Activated naive CD4-positive, alpha-beta T cell treated with anti-CD3 and anti-CD28 coated beads, Interleukin-2, amount 50 U/mL, for 16 hours (primary cell): ENCODE data around the gene CTDSPL.

Experiments
- DNase-seq: peaks from one replicate; pipeline ENCODE4 v3.0.0-alpha.2; 2020

CTDSPL gene

DNA sequence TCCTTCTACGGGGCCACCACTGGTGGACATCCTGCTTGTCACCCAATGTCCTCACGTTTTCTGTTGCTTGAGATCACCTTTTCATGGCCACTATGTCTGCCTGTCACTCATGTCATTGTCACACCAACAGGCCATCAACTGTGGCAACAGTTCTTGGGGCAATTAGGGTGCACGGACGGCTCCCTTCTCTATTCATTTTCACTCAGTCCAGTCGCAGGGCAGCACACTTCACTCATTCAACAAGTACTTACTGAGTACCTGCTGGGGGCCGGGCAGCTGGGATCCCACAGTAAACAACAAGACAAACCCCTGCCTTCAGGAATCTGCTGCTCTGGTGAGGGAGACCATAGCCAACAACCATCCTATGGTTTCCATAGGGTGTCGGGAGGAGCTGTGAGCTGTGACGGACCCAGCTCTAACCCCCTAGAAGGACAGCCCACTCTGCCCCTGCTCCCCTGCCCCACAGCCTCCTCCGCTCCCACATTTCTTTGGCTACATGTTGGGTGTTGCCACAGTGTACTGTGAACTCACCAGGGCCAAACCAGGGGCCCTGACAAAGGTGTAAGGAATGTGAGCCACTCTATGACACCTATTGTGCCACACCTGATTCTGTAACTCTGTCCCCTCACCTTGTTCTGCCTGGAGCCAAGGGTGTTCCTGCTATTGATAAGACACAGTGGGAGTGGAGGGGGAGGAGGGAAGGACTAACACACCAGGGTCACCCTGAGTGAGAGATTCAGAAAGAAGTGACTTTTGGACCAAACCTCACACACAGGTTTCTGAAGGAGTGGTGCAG lies 130.8 kb downstream of the CTDSPL start:
- DNase-seq = peak; percentile 4

DNA sequence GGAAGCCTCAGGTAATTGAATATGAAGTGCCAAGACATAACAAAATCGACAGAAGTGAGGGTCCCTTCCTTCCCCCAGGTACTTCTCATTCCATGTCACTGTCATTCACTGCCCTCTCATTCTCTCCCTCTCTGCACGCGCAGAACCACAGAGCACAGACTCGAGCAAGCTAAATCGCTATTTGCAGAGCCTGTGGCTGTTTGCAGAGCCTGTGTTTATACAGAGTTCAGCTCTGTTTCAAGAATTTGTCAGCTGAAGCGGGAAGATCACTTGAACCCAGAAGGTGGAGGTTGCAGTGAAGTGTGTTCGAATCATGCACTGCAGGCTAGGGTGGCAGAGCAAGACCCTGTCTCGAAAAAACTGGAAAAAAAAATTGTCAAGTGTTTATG lies 131.4 kb downstream of the CTDSPL start:
- peak; percentile 1 for DNase-seq

DNA sequence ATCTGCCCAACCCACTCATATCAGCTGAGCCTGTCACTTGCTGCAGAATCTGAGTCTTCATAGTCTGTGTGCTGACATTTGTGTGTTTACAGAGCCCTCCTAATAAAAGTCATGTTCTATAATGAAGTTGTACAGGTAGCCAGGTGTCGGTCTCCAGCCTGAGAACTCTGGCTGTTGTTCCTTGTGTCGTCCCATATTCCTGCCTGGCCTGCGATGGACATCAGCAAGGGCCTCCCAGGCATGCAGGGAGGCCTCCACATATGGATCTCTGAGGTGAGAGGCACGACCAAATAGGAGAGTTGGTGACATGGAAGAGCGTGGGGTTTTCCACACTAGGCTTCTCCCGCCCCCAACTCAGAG lies 131.8 kb downstream of the CTDSPL start:
- DNase-seq = no peak

DNA sequence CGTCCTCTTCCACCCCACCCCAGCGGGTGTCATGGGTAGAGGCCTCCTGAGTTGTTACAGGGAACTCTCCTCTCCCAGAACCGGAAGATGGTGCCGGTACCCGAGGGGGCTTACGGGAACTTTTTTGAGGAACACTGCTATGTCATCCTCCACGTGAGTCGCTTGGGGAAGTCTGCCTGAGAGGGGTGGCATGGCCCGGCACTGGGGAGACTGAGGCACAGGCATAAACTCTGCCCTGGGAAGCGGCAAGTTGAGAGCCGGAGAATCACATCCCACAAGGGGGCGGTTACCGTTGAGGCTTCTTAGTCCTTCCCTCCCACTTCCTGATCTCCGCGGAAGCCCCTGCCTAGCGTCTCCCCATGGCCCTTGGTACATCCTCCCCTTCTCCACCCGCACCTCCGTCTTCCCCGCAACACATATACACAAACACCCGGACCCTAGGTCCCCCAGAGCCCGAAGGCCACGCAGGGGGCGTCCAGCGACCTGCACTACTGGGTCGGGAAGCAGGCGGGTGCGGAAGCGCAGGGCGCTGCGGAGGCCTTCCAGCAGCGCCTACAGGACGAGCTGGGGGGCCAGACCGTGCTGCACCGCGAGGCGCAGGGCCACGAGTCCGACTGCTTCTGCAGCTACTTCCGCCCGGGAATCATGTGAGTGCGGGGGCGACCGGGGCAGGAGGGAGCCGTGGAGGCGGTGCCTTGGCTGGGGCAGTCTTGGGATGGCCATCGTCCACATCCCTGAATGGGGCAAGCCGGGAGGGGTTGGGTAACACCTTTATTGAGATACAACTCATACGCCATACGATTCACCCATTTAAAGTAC lies 132.3 kb downstream of the CTDSPL start:
- peak; percentile 76 for DNase-seq

DNA sequence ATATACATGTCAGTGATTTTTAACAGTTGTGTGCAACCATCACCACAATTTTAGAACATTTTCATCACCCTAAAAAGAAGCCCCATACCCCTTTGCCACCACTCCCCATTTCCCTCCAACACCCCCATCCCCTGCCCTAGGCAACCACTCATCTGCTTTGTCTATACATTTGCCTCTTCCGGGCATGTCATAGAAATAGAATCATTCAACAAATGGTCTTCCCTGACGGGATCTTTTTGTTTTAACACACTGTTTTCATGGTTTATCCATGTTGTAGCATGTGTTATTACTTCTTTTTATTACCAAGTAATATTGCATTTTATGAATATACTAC lies 132.9 kb downstream of the CTDSPL start:
- DNase-seq = no peak

DNA sequence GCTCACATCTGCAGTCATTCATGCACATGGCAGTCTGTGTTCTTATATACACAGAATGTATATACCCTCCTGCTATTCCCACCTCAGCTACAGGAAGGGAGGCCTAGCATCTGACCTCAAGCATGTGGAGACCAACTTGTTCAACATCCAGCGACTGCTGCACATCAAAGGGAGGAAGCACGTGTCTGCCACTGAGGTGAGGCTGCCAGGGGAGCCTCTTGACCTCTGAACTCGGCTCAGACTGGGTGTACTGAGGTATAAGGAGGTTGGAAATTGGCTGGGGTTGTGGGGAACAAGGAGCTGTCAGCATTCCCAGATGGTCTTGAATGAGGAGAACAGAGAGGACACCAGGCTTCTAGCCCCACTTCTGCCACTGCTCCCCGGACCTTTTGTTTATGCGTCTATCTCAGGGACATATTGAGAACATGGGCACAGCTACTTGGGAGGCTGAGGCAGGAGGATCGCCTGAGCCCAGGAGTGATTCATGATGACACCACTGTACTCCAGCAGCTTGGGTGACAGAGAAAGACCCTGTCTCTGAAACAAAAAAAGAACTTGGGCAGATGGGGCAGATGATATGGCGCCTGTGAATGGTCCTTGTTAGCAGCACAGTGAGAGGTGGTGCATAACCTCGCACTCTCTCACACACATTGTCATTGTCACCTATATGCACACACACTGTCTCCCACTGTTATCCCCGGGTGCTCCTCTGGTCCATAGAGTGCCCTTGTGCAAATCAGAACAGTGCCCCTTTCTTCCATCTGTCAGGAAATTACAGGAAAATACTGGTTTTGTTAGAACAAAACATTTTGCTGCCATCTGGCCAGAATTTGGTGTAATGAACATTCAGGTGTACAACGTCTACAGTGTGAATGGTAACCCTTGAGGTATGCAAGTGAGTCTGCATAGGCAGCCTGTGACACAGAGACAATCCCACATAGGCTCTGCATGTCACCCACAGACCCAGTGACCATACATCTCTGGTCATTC lies 134.3 kb downstream of the CTDSPL start:
- peak; percentile 6 for DNase-seq

DNA sequence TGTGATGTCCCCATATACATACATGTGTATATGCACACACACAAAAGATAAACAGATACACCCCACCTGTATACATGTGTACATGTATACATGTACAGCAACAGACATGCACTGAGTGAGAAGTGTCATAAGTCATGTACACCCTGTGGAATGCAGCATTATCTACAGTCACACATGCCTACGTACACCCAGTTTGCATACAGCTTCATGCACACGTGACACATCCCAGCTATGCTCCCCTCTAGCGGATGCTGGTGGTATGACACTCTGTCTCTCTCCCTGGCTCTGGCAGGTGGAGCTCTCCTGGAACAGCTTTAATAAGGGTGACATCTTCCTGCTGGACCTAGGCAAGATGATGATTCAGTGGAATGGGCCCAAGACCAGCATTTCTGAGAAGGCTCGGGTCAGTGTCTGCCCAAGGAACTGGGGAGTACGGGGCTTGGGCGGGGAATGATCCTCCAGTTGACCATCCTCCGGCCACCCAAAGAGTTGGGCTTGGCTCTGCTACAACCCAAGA lies 135.2 kb downstream of the CTDSPL start:
- peak; percentile 76 for DNase-seq

DNA sequence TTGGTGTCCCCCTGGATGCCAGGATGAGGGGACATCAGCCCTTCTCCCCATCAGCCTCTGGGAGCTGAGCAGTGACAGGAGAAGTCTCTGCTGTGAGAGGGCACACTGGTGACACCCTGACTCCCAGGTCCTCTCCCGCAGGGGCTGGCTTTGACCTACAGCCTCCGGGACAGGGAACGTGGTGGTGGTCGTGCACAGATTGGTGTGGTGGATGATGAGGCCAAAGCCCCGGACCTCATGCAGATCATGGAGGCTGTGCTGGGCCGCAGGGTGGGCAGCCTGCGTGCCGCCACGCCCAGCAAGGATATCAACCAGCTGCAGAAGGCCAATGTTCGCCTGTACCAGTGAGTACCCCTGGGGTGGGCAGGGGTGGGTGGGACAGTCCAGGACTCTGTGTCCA lies 135.7 kb downstream of the CTDSPL start:
- peak; percentile 8 for DNase-seq

DNA sequence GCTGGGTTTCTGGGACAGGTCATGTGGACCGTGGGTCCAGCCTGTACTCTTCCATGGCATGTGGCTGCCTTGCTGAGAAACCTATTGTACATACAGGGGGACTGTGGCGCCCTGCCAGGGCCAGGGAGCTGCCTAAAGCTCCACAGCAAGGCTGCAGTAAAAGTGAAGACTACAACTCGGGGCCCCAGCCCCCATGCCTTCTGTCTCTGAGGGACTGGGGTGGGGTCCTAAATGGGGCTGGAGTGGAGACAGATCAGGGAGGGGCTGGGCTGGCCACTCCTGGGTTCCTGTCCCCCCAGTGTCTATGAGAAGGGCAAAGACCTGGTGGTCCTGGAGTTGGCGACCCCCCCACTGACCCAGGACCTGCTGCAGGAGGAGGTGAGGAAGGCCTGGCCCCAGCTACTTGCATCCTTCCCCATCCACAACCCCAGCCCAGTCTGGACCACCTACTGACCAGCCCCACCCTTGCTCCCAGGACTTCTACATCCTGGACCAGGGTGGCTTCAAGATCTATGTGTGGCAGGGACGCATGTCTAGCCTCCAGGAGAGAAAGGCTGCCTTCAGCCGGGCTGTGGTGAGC lies 136.2 kb downstream of the CTDSPL start:
- peak; percentile 11 for DNase-seq

DNA sequence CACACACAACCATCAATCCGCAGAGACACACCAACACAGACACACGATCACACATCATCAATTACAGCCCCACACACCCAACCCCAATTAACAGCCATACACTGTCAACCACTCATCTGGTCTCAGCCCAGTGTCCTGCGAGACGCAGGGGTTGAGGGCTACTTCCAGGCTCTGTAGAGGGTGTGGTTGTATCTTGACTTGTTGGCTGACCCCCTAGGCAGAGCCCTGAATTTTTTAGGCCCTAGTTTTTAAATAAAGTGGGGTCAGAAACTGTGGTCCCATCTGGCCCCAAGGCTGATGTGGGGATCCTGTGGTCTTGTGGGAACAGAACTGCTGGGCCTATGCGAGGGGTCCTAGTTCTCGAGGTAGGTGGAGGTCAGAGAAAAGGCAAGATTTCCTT lies 138.2 kb downstream of the CTDSPL start:
- DNase-seq = peak; percentile 3

DNA sequence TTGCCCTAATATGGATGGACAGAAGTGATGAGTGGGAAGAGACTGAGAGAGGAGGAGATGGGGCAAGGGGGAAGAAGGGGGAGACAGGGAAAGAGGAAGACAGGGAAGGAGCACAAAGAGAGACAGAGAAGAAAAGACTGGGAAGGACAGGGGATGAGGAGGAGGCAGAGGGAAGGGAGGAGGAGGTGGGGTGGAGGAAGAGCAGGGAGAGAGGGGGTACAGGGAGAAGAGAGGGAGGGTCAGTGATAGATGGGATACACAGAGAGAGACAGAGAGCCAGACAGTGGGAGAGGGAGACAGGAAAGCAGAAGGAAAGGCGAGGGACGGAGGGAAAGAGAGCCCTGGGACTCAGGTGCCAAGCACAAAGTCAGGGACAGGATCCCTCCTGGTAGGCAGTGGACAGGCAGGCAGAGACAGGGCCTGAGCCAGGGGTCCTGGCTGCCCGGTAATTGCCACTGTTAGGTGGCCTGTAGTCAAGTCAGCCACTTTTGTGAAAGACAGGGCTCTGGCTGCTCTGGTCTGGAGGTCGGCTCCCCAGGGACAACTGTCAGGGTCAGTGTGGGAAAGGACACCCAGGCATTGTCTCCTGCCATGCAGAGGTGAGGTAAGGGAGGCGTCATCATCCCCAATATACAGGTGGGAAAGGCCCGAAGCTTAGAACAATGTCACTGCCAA lies 138.7 kb downstream of the CTDSPL start:
- DNase-seq = peak; percentile 3

DNA sequence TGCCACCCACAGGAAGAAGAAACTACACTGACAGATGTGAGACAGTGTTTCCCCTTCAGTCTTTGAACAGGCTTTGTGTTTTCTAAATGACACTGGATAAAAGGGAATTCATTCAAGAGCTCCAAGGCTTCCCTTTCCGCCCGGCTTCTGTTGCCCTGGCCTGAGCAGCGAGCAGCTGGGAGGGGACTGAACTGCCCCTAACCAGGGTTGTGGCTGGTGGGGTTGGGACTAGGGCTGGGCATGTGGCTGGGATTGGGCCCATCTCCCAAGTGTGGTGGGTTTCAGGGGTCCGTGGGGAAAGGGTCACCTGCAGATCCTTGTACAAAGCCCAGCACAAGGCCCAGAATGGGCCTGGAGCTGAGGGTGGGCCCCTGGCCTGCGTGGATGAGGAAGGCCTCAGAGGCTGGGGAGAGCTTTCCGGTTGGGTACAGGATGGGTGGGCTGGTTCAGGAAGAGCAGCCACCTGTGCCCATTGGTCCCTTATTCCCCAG lies 139.3 kb downstream of the CTDSPL start:
- peak; percentile 9 for DNase-seq

DNA sequence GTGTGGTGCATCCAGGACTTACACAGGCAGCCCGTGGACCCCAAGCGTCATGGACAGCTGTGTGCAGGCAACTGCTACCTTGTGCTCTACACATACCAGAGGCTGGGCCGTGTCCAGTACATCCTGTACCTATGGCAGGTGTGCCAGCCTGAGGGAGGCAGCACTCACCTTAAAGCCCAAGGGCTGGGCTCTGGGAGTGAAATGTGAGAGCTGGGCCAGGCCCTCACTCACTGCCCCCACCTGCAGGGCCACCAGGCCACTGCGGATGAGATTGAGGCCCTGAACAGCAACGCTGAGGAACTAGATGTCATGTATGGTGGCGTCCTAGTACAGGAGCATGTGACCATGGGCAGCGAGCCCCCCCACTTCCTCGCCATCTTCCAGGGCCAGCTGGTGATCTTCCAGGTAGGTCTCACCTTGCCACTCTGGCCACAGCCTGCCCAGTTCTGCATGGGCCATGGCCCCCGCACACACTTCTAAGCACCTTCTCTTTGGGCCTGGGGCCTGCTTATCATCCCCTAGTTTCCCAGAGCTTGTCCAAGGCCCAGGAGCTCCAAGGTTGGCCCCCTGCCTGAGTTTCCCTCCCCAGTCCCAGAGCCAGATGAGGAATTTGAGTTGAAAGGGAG lies 139.9 kb downstream of the CTDSPL start:
- peak; percentile 12 for DNase-seq

DNA sequence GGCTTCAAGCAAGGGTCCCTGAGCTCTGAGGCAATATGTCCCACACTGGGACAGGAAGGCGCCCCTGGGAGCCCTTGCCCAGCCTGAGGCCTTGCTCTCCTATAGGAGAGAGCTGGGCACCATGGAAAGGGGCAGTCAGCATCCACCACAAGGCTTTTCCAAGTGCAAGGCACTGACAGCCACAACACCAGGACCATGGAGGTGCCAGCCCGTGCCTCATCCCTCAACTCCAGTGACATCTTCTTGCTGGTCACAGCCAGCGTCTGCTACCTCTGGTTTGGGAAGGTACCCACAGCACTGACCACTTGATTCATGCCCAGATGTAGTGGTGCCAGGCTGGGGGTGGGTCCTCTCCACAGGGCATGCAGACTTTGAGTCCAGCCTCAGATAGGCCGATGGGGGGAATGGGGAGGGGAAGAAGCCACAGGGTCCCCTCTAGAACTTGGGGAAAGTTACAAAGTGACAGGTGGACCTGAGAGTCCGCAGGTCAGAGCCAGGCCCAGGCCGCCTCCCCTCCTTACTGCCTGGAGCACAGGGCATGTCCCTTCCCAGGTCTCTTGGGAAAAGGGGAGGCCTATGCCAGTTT lies 140.7 kb downstream of the CTDSPL start:
- DNase-seq = peak; percentile 6

DNA sequence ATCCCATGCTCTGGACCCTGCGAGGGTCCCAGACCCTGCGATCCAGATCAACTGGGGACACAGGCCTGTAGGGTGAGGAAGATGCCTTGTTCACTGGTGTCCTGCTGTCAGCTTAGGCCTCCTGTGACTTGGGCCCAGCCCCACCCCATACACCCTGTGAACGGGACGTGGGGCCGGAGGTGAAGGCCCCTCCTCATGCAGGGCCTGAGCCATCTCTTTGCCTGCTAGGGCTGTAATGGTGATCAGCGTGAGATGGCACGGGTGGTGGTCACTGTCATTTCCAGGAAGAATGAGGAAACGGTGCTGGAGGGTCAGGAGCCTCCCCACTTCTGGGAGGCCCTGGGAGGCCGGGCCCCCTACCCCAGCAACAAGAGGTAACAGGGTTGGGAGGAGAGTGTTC lies 141.3 kb downstream of the CTDSPL start:
- no peak for DNase-seq

DNA sequence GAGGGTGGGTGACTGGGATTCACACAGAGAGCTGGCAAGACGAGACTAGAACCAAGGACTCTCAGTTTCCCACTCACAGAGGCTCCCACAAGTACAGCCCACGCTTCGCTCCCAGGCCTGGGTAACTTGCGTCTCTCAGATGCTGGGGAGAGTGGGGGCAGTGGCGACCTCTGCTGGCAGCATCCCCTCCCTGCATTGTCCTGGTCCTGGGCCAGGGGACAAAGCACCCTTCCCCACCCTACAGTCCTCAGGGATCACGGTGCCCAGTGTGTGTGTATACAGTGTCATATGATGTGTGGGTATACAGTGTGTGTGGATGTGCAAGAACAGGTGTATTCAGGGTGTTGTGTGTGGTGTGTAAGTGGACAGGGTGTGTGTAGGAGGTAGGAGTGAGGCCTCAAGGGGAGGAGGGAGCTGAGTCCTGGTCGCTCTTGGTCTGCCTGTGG lies 141.7 kb downstream of the CTDSPL start:
- DNase-seq = peak; percentile 64

DNA sequence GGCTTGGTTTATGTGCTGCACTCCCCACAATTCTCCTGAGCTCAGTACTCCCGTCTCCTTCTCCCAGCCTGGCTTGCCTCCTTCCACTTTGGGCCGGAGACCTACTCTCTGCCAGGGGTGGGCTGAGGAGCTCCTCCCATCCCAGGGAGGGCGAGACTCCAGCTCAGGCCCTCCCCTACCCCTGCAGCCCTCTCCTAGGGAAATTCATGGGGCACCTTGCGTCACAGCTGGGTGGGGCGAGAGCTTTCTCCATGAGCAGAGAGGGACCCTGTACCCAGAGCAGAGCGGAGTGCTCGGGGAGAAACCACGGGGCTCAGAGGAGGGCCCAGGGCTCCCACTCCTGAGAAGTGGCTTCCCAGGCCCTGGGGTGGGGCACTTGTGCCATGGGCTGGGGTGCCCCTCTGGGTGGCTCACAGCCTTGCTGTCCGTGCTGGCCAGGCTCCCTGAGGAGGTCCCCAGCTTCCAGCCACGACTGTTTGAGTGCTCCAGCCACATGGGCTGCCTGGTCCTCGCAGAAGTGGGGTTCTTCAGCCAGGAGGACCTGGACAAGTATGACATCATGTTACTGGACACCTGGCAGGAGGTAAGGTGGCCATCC lies 142.2 kb downstream of the CTDSPL start:
- no peak for DNase-seq

DNA sequence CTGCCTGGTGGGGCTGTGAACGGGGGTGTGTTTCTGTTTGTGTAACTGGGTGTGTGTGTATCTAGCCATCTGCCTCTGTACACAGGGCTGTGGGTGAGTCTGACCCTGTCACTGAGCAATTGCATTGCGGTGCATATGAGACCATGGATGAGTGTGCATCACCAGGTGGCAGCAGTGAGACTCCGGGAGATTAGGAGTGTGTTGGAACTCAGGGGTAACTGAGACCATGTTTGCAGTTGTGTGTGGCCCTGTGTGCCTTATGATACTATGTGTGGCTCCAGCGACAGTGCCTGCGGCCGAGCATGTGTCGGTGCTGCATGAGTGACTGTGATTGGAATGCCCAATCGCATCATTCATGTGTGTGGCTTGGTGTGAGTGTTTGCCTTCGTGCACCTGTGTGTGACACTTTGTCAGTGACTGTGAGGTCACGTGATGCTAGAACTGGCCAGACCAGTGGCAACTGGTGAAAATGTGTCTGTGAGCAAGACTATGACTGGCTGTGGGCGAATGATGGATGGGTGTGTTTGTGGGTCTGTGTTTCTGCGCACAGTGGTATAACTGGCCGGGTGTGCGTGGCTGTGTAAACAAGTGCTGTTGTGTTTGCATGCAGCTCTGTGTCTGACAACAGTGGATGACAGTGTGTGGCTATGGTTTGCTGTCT lies 142.9 kb downstream of the CTDSPL start:
- peak; percentile 52 for DNase-seq

DNA sequence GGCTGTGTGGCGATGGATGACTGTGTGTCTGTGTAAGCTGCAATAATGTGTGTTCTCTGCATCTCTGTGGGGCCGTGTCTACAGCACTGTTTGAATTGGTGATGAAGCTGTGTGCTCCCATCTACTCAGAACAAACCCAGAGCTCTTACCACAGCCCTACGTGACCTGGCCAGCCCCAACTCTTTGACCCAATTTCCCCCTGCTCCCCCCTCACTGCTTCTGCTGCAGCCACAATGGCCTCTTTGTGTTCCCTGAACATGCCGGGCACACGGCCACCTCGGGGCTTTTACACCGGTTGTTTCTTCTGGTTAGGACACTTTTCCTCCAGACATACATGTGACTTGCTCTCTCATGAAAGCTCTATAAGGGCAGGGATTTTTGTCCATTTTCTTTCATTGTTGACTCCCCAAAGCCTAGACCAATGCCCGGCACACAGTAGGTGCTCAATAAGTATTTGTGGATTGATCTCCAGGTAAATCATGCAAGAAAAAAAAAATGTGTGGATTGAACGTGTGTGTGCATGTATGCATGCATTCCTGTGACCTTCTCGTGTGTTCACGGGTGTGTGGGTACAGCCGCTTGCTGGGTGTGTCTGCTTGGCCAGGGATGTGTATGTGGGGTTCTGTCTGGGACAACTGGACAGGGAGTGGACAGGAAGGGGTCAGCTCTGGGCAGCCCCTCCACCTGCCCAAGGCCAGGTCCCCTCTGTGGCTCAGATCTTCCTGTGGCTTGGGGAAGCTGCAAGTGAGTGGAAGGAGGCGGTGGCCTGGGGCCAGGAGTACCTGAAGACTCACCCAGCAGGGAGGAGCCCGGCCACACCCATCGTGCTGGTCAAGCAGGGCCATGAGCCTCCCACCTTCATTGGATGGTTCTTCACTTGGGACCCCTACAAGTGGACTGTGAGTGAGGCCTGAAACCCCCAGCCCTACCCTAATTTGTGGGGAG lies 143.7 kb downstream of the CTDSPL start:
- DNase-seq = no peak
